A673 (cell line): ENCODE measurements around the gene KCNK7.

ENCODE experiments used
- CTCF ChIP-seq: fragments of 300-800, 200-600 bp; sonication (generic); conservative IDR thresholded peaks from 2 replicates; pipeline ENCODE4 v1.5.1; 2017; ENCODE audit warnings: low read depth, mild to moderate bottlenecking, antibody characterized with exemption, low read length, moderate library complexity, mixed read lengths
- EZH2 ChIP-seq: fragments of 200-600 bp; sonication (generic); IDR thresholded peaks from 2 replicates; pipeline ENCODE4 v1.6.1; 2017; ENCODE audit warnings: borderline replicate concordance, low read depth, mild to moderate bottlenecking, mixed read lengths, antibody characterized with exemption, low read length; ENCODE audit not compliant: poor library complexity, severe bottlenecking

GRCh38 chr11:65556470-65557279 lies 38.9 kb downstream of the KCNK7 start:
- TF ChIP-seq CTCF = no peak
- TF ChIP-seq EZH2 = no peak
